GM23248 (cell line): ENCODE measurements around the gene SOX18.

Experiments used
- EZH2 ChIP-seq: fragments of 200-600 bp; sonication (generic); IDR thresholded peaks from 2 replicates; pipeline ENCODE4 v1.6.1; 2018; ENCODE audit warnings: antibody characterized with exemption, mild to moderate bottlenecking; ENCODE audit not compliant: insufficient read depth, poor library complexity, severe bottlenecking
- EZH2phosphoT487 ChIP-seq: fragments of 200-600 bp; sonication (generic); IDR thresholded peaks from 2 replicates; pipeline ENCODE4 v1.6.1; 2018; ENCODE audit warnings: antibody characterized with exemption, moderate library complexity, mild to moderate bottlenecking, low read depth; ENCODE audit not compliant: insufficient read depth

GRCh38 chr20:64058536-64058935 lies 9.1 kb upstream of the SOX18 start:
- TF ChIP-seq EZH2phosphoT487, result no peak
- TF ChIP-seq EZH2, result no peak
